ENCODE measurements around the gene SIGLEC7.

The SIGLEC7 gene

DNA sequence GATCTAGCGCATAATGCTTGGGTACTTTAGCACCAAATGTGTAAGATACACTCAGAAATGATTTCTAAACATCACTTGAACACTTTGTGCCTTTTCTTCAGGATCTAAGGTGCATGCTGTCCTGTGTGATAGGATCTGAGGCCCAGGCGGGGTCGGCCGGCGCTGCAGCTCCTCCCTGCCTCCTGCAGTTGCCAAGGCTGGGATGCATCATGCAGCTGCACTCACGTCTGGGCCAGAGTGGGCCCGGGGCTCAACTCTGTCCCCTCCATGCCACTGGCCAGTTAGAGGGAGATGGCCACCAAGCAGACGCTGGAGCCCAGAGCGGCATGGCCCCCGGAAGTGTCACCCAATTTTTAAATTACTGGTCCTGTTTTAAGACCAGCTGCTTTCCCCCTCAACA lies 53.5 kb downstream of the SIGLEC7 start:
- H3K9ac ChIP-seq (ENCODE audit: insufficient read length, low read depth) = no peak overlapping the region
- H3K27me3 ChIP-seq (ENCODE audit: insufficient read depth, insufficient read length) = no peaks in the 10 kb centered on the region
- no peak for TF ChIP-seq SUZ12 (IDR thresholded peaks at IDR 0.05; ENCODE audit: extremely low read depth, insufficient read depth, insufficient read length)
- no peak for TF ChIP-seq YY1 (IDR thresholded peaks at IDR 0.05; ENCODE audit: insufficient read depth, insufficient read length)
- no peak for TF ChIP-seq ZNF274 (IDR thresholded peaks at IDR 0.05; ENCODE audit: low read depth, low read length)
- no peak overlapping the region for H3K4me3 ChIP-seq (ENCODE audit: insufficient read length, low read depth)
- no peaks in the 10 kb centered on the region for H3K36me3 ChIP-seq (ENCODE audit: insufficient read depth, insufficient read length, low read length)
- DNase-seq (ENCODE audit: low read depth, low spot score) = no peak
- no peaks in the 10 kb centered on the region for H3K4me1 ChIP-seq (ENCODE audit: insufficient read depth, insufficient read length)
- 0 out of 2 replicates have a peak, but pooled peaks cover 3% of the 10 kb centered on the region for H3K9me3 ChIP-seq (ENCODE audit: insufficient read depth, low read length)

DNA sequence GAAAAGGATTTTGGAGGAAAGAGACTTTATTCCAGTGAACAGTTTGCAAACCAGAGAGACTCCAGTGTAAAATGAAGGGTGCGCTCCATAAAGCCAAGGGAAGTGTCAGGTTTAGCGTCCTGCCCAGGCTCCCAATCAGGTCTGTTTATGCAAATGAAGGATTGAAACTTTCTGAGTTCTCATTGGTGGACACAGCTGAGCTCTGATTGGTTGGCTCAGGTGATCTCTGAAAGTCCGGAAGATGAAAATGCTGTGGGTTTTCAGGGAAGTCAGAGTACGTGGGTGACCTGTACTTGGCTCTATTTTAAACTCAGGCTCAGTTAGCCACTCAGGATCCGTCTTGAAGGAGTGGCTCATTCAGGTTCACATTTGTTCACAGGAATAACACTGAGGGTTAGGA lies 54.1 kb downstream of the SIGLEC7 start:
- Histone ChIP-seq H3K4me3 (ENCODE audit: insufficient read length, low read depth) (no peak overlapping the region), H3K4me1 (ENCODE audit: insufficient read depth, insufficient read length) (no peaks in the 10 kb centered on the region), H3K9ac (ENCODE audit: insufficient read length, low read depth) (no peak overlapping the region), H3K9me3 (ENCODE audit: insufficient read depth, low read length) (0 out of 2 replicates have a peak, but pooled peaks cover 3% of the 10 kb centered on the region), H3K27me3 (ENCODE audit: insufficient read depth, insufficient read length) (no peaks in the 10 kb centered on the region), H3K36me3 (ENCODE audit: insufficient read depth, insufficient read length, low read length) (no peaks in the 10 kb centered on the region)
- TF ChIP-seq SUZ12 (IDR thresholded peaks at IDR 0.05; ENCODE audit: extremely low read depth, insufficient read depth, insufficient read length) (no peak), ZNF274 (IDR thresholded peaks at IDR 0.05; ENCODE audit: low read depth, low read length) (no peak), YY1 (IDR thresholded peaks at IDR 0.05; ENCODE audit: insufficient read depth, insufficient read length) (no peak)
- no peak for DNase-seq (ENCODE audit: low read depth, low spot score)

DNA sequence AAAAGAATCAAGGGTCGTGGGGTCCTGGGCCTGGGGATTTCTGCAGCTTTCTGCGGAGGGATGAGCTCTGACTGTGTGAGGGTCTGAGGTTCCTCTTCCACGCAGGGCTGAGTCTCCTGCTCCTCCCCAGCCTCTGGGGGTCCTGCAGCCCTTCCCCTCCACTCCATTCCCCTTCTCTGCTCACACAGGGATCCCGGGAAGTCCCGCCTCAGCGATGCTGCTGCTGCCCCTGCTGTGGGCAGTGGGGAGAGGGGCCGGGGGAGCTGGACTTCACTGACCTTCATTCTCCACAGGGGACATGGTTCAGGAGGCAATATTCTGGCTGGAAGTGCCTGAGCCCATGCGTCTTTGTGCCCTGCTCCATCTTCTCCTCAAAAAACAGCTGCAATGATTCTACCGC lies 56.5 kb downstream of the SIGLEC7 start:
- no peaks in the 10 kb centered on the region for H3K36me3 ChIP-seq (ENCODE audit: insufficient read depth, insufficient read length, low read length)
- no peaks in the 10 kb centered on the region for H3K27me3 ChIP-seq (ENCODE audit: insufficient read depth, insufficient read length)
- H3K9ac ChIP-seq (ENCODE audit: insufficient read length, low read depth) = no peak overlapping the region
- DNase-seq (ENCODE audit: low read depth, low spot score) = no peak
- no peak overlapping the region for H3K4me3 ChIP-seq (ENCODE audit: insufficient read length, low read depth)
- 0 out of 2 replicates have a peak, but pooled peaks cover 3% of the 10 kb centered on the region for H3K9me3 ChIP-seq (ENCODE audit: insufficient read depth, low read length)
- no peaks in the 10 kb centered on the region for H3K4me1 ChIP-seq (ENCODE audit: insufficient read depth, insufficient read length)
- no peak for TF ChIP-seq SUZ12 (IDR thresholded peaks at IDR 0.05; ENCODE audit: extremely low read depth, insufficient read depth, insufficient read length)
- no peak for TF ChIP-seq ZNF274 (IDR thresholded peaks at IDR 0.05; ENCODE audit: low read depth, low read length)
- TF ChIP-seq YY1 (IDR thresholded peaks at IDR 0.05; ENCODE audit: insufficient read depth, insufficient read length) = no peak

DNA sequence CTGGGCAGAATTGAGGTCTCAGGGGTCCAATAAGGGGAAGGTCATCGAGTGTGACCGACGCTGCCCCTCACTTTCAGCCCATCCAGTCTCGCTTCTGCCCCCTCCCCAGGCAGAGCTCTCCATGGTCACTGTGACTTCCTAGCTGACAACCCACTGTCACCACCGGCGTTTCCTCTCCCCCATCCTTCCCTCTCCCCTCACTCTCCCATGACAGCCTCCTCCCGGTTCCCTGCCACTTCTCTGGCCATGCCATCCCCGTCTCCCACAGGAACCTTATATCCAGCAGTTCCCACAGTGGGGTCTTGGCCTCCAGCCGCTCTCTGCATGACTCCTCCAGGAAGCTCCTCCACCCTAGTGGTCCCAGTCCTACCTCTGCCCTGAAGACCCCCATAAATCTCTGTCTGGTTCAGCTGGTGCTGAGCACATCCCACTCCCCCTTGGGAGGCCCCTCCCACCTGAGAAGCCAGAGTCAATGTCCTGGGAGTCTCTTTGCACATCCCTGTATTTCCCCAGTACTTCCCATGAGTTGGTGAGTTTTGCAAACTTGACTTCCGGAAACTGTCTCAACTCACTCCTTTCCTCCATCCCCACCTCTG lies 58.1 kb downstream of the SIGLEC7 start:
- H3K9ac ChIP-seq (ENCODE audit: insufficient read length, low read depth) = no peak overlapping the region
- H3K27me3 ChIP-seq (ENCODE audit: insufficient read depth, insufficient read length) = no peaks in the 10 kb centered on the region
- TF ChIP-seq YY1 (IDR thresholded peaks at IDR 0.05; ENCODE audit: insufficient read depth, insufficient read length) = no peak
- TF ChIP-seq ZNF274 (IDR thresholded peaks at IDR 0.05; ENCODE audit: low read depth, low read length) = no peak
- no peak for TF ChIP-seq SUZ12 (IDR thresholded peaks at IDR 0.05; ENCODE audit: extremely low read depth, insufficient read depth, insufficient read length)
- H3K4me3 ChIP-seq (ENCODE audit: insufficient read length, low read depth) = no peak overlapping the region
- H3K9me3 ChIP-seq (ENCODE audit: insufficient read depth, low read length) = 0 out of 2 replicates have a peak, but pooled peaks cover 3% of the 10 kb centered on the region
- DNase-seq (ENCODE audit: low read depth, low spot score) = no peak
- H3K4me1 ChIP-seq (ENCODE audit: insufficient read depth, insufficient read length) = no peaks in the 10 kb centered on the region
- H3K36me3 ChIP-seq (ENCODE audit: insufficient read depth, insufficient read length, low read length) = no peaks in the 10 kb centered on the region

DNA sequence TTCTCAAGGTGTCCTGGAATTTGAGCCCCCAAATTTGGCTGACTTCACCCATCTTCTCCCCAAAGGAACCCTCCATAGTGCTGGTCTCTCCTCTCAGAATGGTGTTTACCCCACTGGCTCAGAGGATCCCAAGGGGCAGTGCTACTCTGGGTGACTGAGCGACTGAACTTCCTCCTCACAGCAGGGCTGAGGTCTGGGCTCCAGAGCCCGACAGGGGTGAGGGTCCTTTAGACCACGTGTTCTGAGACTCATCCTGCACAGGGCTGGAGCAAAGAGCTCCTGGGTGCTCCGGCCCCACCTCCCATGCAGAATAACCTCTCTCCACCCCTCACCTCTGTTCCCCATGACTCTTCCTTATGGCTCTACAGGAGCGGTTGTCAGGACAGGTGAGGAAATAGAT lies 59.6 kb downstream of the SIGLEC7 start:
- TF ChIP-seq ZNF274 (IDR thresholded peaks at IDR 0.05; ENCODE audit: low read depth, low read length) = no peak
- no peak for TF ChIP-seq YY1 (IDR thresholded peaks at IDR 0.05; ENCODE audit: insufficient read depth, insufficient read length)
- TF ChIP-seq SUZ12 (IDR thresholded peaks at IDR 0.05; ENCODE audit: extremely low read depth, insufficient read depth, insufficient read length) = no peak
- no peak for DNase-seq (ENCODE audit: low read depth, low spot score)

More for the DNA sequence above, 59.6 kb downstream of the SIGLEC7 start:
- Histone ChIP-seq H3K27me3 (ENCODE audit: insufficient read depth, insufficient read length) (no peaks in the 10 kb centered on the region), H3K36me3 (ENCODE audit: insufficient read depth, insufficient read length, low read length) (no peaks in the 10 kb centered on the region), H3K9me3 (ENCODE audit: insufficient read depth, low read length) (no peaks in the 10 kb centered on the region), H3K9ac (ENCODE audit: insufficient read length, low read depth) (no peak overlapping the region), H3K4me3 (ENCODE audit: insufficient read length, low read depth) (no peak overlapping the region), H3K4me1 (ENCODE audit: insufficient read depth, insufficient read length) (no peaks in the 10 kb centered on the region)
